SKM-1 (cell line): ENCODE data around the gene DMPK.
"Not testable (repeated sequence)": the region's sequence is repeated elsewhere in the genome, so short reads cannot be mapped to it uniquely, and the experiment has no call there.

Experiments used
- DNase-seq: peaks from one replicate; lab custom pipeline; 2025; ENCODE audit not compliant: unreplicated experiment; lab: John Stamatoyannopoulos, UW

DMPK gene

DNA sequence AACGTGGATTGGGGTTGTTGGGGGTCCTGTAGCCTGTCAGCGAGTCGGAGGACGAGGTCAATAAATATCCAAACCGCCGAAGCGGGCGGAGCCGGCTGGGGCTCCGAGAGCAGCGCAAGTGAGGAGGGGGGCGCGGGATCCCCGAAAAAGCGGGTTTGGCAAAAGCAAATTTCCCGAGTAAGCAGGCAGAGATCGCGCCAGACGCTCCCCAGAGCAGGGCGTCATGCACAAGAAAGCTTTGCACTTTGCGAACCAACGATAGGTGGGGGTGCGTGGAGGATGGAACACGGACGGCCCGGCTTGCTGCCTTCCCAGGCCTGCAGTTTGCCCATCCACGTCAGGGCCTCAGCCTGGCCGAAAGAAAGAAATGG, 12.5 kb downstream of the DMPK start:
- DNase-seq: no peak

GRCh38 chr19:45768984-45769782, 13.1 kb downstream of the DMPK start, which contains the start of gene SIX5:
Gene SIX5, minus strand, starts transcription at chr19:45769252. Its CDS starts 408 bp downstream, at chr19:45768844.
- no peak for DNase-seq

- DNase-seq: no peak
These were observed 13.7 kb downstream of the DMPK start for GRCh38 chr19:45768655-45768983.

DNA sequence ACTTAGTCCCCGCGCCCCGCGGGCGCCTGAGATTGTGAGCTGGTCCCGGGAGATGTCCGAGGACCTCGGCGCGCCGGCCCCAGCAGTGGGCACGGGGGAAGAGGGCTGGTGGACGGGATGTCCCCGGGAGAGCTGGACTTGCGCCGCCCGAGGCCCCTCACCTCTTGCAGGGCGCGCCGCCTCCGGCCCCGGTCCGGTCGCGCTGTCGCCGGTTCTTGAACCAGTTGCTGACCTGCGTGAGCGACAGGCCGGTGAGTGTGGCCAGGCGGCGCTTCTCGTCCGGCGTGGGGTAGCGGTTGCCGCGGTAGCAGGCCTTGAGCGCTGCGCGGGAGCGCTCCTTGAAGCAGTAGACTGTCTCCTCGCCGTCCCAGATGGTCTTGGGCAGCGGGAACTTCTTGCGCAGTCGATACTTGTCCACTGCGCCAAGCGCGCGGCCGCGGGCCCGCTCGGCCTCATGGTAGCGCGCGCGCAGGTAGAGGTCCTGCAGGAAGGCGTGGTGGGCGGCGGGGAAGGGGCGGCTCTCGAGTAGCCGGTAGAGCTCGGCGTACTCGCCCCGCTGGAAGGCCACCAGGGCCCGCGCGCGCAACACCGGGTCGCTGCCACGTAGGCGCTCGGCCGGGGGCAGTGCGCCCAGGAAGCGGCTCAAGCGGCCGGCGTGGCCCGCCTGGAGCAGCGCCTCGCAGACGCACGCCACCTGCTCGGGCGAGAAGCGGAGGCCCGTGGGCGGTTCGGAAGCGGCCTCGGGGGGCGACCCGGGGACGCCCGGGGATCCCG, 14.2 kb downstream of the DMPK start:
- DNase-seq: no peak

DNA sequence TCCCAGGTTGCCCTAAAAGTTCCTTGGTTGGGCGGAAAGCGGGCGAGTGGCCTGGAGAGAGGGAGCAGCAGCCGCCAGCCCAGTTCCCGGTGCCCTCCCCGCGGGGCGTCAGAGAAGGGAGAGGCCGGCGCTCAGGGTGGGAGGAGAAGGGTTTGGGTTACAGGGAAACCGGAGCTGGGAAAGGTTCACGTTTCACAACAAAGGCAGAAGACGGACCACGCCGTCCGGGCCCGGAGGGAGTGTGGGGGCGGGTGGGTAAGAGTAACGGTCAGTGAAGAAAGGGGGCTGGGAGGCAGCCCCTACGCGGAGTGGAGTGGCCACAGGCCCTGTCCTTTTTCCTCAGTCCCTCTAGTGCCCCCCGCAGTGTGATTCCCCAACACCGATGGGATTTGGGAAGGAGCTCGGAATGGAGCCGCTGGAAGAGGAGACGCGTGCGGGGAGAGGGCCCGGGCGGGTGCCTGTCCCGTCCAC, 14.8 kb downstream of the DMPK start:
- DNase-seq: no peak

GRCh38 chr19:45766869-45767346, 15.4 kb downstream of the DMPK start:
- DNase-seq: no peak

- no peak for DNase-seq
These were observed 15.9 kb downstream of the DMPK start for GRCh38 chr19:45766296-45766868.

- no peak for DNase-seq
These were observed 16.5 kb downstream of the DMPK start for GRCh38 chr19:45765702-45766295.

DNA sequence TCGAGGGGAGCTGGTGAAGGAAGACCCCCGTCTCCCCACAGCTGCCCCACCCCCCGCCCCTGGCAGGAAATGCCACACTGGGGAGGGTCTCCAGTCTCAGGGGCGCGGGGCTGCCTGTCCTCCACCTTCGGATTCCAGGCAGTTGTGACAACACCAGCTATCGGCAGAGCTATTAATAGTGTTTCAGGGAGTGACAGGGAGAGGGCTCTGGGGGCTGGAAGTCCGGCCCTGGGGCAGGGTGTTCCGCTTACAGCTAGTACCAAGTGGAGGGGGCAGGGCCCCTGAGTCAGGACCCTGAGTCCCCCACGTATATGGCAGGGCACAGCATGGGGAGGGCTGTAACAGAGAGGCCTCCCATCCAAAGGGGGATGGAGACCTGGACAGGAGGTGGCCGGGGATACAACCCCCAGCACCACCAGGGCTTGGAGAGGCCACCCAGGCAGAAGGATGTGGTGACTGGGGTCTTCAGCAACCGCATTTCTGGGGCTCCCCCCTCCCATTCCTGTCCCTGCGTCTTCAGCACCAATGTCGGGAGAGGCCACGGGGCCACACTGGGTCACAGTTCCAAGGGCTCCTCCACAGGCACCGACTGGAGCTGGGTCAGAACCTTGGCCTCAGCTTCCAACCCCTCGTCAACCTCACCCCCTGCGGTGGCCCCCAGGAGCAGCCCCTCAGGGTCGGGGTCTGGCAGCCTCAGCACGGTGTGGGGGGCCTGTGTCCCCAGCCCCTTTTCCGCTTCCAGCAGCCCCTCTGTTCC, 17.2 kb downstream of the DMPK start:
- no peak for DNase-seq

- no peak for DNase-seq
These were observed 17.8 kb downstream of the DMPK start for GRCh38 chr19:45764475-45764874.

DNA sequence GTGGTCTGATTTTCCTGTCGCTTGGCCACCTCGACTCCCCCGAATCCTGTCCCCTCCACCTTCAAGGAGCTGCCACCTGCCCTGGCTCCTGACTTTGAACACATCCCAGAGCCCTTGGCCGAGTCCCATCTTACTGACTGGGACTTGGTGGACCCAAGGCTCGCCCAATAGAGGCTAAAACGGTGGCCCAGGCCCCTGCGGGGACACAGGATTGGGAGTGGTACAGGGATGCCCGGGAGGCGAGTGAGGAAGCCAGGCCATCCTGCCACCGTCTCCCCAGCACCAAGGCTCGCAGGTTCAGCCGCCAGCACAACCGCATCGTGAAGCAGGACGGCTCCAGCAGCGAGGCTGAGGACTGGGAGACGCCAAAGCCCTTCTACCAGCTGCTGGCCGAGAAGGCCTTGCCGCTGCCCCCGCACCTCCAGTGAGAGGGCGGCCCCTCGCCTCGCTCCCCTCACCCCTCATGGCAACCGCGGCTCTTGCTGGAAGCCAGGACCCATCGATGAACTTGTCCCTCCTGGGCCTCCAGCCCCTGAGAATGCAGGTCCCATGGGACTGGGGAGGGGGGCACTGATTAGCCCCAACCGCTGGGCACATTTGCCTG, 18.5 kb downstream of the DMPK start:
- DNase-seq: no peak

GRCh38 chr19:45762870-45763631, 19.2 kb downstream of the DMPK start:
- no peak for DNase-seq

- DNase-seq: no peak
These were observed 20.6 kb downstream of the DMPK start for GRCh38 chr19:45761714-45762113.

- no peak for DNase-seq
These were observed 23.4 kb downstream of the DMPK start for GRCh38 chr19:45758921-45759320.

GRCh38 chr19:45757695-45758094, 24.6 kb downstream of the DMPK start:
- no peak for DNase-seq

- no peak for DNase-seq
These were observed 28.0 kb downstream of the DMPK start for GRCh38 chr19:45754323-45754722.

- DNase-seq: no peak
These were observed 28.7 kb downstream of the DMPK start for GRCh38 chr19:45753548-45753947.

GRCh38 chr19:45752639-45753038, 29.7 kb downstream of the DMPK start:
- no peak for DNase-seq

DNA sequence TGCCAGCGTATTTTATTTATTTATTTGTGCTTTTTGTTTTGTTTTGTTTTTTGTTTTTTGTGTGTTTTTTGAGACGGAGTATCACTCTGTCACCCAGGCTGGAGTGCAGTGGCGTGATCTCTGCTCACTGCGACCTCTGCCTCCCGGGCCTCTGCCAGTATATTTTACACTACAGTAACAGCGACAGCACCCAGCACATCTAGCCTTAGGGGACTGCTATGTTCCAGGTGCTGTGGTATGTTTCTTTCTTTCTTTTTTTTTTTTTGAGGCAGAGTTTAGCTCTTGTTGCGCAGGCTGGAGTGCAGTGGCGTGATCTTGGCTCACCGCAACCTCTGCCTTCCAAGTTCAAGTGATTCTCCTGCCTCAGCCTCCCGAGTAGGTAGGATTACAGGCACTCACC, 30.8 kb downstream of the DMPK start:
- not testable (repeated sequence) for DNase-seq

DNA sequence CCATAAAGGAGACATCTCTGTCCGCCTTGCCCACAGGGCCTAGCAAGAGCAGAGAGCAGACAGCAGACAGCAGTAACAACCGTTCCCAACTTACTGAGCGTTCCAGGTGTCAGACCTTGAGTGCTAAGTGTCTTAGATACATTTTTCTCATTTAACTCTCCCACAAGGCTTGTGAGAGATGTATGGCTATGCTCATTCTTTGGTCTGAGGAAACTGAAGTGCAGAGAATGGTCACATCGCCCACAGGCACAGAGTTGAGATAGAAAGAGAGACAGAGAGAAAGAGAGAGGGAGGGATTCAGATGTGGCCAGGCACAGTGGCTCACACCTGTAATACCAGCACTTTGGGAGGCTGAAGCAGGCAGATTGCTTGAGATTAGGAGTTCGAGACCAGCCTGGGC, 34.8 kb downstream of the DMPK start:
- DNase-seq: no peak
